Neuronal stem cell (in vitro differentiated cells): ENCODE measurements around the gene WFDC12.

Experiments
- DNase-seq: peaks from one replicate; pipeline ENCODE4 v3.0.0-alpha.2; 2013; ENCODE audit warnings: low spot score
- H2AFZ ChIP-seq: one replicate; pipeline ENCODE4 v1.6.1; 2013; ENCODE audit warnings: mild to moderate bottlenecking, low read length, inconsistent platforms
- H2AK5ac ChIP-seq: 2 replicates; pipeline ENCODE4 v1.6.1; 2013; ENCODE audit warnings: low read depth, mild to moderate bottlenecking, inconsistent platforms, low read length, moderate library complexity, mixed read lengths
- H2BK120ac ChIP-seq: 2 replicates; pipeline ENCODE4 v1.6.1; 2013; ENCODE audit warnings: low read depth, mild to moderate bottlenecking, inconsistent platforms, low read length, moderate library complexity, mixed read lengths
- H2BK12ac ChIP-seq: one replicate; pipeline ENCODE4 v1.6.1; 2013; ENCODE audit warnings: low read length, inconsistent platforms
- H2BK15ac ChIP-seq: 2 replicates; pipeline ENCODE4 v1.6.1; 2013; ENCODE audit warnings: mild to moderate bottlenecking, low read length, inconsistent platforms, mixed read lengths
- H2BK5ac ChIP-seq: one replicate; pipeline ENCODE4 v1.6.1; 2013; ENCODE audit warnings: inconsistent platforms, mild to moderate bottlenecking, low read length, moderate library complexity
- H3K14ac ChIP-seq: one replicate; pipeline ENCODE4 v1.6.1; 2013; ENCODE audit warnings: low read length, inconsistent platforms
- H3K18ac ChIP-seq: 2 replicates; pipeline ENCODE4 v1.6.1; 2013; ENCODE audit warnings: low read length, inconsistent platforms
- H3K23ac ChIP-seq: 2 replicates; pipeline ENCODE4 v1.6.1; 2013; ENCODE audit warnings: low read depth, mild to moderate bottlenecking, mixed read lengths, low read length, inconsistent platforms; ENCODE audit not compliant: poor library complexity
- H3K27ac ChIP-seq: replicated peaks from 3 replicates; pipeline ENCODE4 v1.5.1; 2013; ENCODE audit warnings: low read length, inconsistent platforms
- H3K27me3 ChIP-seq, 3 experiments: 2 replicates each; pipeline ENCODE4 v1.6.1; 2013; ENCODE audit warnings: low read length in 3 of 3, mild to moderate bottlenecking in 2 of 3, inconsistent platforms in 1 of 3, low read depth in 1 of 3, mixed read lengths in 1 of 3, moderate library complexity in 1 of 3; ENCODE audit not compliant: control insufficient read depth in 3 of 3, insufficient read depth in 3 of 3
- H3K36me3 ChIP-seq, 2 donors: replicated peaks in 1 of 2; 2 replicates each; pipeline ENCODE4 v1.6.1; 2013; ENCODE audit warnings: low read length in 2 of 2; ENCODE audit not compliant: control insufficient read depth in 2 of 2, insufficient read depth in 2 of 2
- H3K4ac ChIP-seq: 2 replicates; pipeline ENCODE4 v1.6.1; 2013; ENCODE audit warnings: inconsistent platforms, mild to moderate bottlenecking, low read length, moderate library complexity
- H3K4me1 ChIP-seq, 2 donors: 1 replicate in 1 of 2; 2 replicates in 1 of 2; pipeline ENCODE4 v1.6.1; 2013; ENCODE audit warnings: low read length in 2 of 2, low read depth in 1 of 2; ENCODE audit not compliant: control insufficient read depth in 2 of 2, insufficient read depth in 1 of 2
- H3K4me2 ChIP-seq: one replicate; pipeline ENCODE4 v1.6.1; 2013; ENCODE audit warnings: mild to moderate bottlenecking, low read length, inconsistent platforms; ENCODE audit not compliant: insufficient read depth, poor library complexity, severe bottlenecking
- H3K4me3 ChIP-seq, 2 donors: 2 replicates each; pipeline ENCODE4 v1.5.1; 2013; ENCODE audit warnings: low read length in 2 of 2, mild to moderate bottlenecking in 2 of 2, inconsistent platforms in 1 of 2, moderate library complexity in 1 of 2
- H3K79me1 ChIP-seq: one replicate; pipeline ENCODE4 v1.6.1; 2013; ENCODE audit warnings: low read depth, mild to moderate bottlenecking, inconsistent platforms, low read length, moderate library complexity
- H3K9ac ChIP-seq: one replicate; pipeline ENCODE4 v1.6.1; 2013; ENCODE audit warnings: mild to moderate bottlenecking, low read depth, low read length, inconsistent platforms; ENCODE audit not compliant: poor library complexity
- H3K9me3 ChIP-seq, 2 donors: replicated peaks in 1 of 2; 2 replicates each; pipeline versions ENCODE3 to v1.6.1; 2013; ENCODE audit warnings: low read length in 2 of 2, mild to moderate bottlenecking in 2 of 2, inconsistent platforms in 1 of 2, low read depth in 1 of 2, mixed read lengths in 1 of 2, moderate library complexity in 1 of 2; ENCODE audit not compliant: control insufficient read depth in 2 of 2, insufficient read depth in 1 of 2
- H4K8ac ChIP-seq: one replicate; pipeline ENCODE4 v1.6.1; 2013; ENCODE audit warnings: low read depth, mild to moderate bottlenecking, inconsistent platforms, low read length, moderate library complexity
- H4K91ac ChIP-seq: one replicate; pipeline ENCODE4 v1.6.1; 2013; ENCODE audit warnings: low read length, low read depth, mild to moderate bottlenecking, inconsistent platforms; ENCODE audit not compliant: poor library complexity
- WGBS, 2 donors: extraction: QIAGEN DNeasy Blood & Tissue Kit; methylation state at CpG; one replicate each; pipeline ENCODE4 v1.1.7; 2013; ENCODE audit warnings: missing lambda C conversion rate in 2 of 2, mixed read lengths in 1 of 2; ENCODE audit not compliant: insufficient read length in 2 of 2, insufficient replicate concordance in 1 of 2; ENCODE audit errors: extremely low coverage in 2 of 2; 5-methylcytosine and 5-hydroxymethylcytosine counted together

WFDC12 gene

GRCh38 chr20:45077559-45077958 is 46.7 kb downstream of the WFDC12 start:
- Histone ChIP-seq H3K27ac (no peak overlapping the region), H3K23ac (no peak overlapping the region)

More at GRCh38 chr20:45077559-45077958, 46.7 kb downstream of the WFDC12 start:
- Histone ChIP-seq H3K79me1 (no peaks in the 10 kb centered on the region), H3K36me3 (peaks cover 19 to 69% of the 10 kb centered on the region in 2 donors), H3K4me2 (no peak overlapping the region), H2BK5ac (no peak overlapping the region), H3K9ac (no peak overlapping the region), H2AFZ (no peak overlapping the region), H2BK120ac (no peak overlapping the region), H3K18ac (no peak overlapping the region), H3K9me3 (peaks cover 0 to 5% of the 10 kb centered on the region in 2 donors), H3K4me3 (no peak overlapping the region), H2BK12ac (no peak overlapping the region), H3K4me1 (no peaks in the 10 kb centered on the region), H4K91ac (no peak overlapping the region), H2BK15ac (no peak overlapping the region), H3K27me3 (no peaks in the 10 kb centered on the region), H4K8ac (no peak overlapping the region), H2AK5ac (no peak overlapping the region), H3K14ac (no peak overlapping the region), H3K4ac (no peak overlapping the region)
- WGBS, 2 donors: no CpG with 5 or more reads among the region's 3 CpGs
- DNase-seq: no peak
